Activated T-helper 2 cell treated with anti-CD3 and anti-CD28 coated beads, Interferon-gamma antibody, Interleukin-2, Interleukin-4, amounts not matched to agents 10 μg/mL and 5 μg/mL and 100 μg/mL, durations not matched to agents 14 hours and 24 hours and 36 hours (primary cell): ENCODE results near the gene ZNF766. TPM values are rescaled to one million over a fixed set of nuclear protein-coding genes. Genes with fewer than 3 reads are reported as not detected.

Source experiments
- DNase-seq: peaks from one replicate; pipeline ENCODE4 v3.0.0; 2021; ENCODE audit warnings: low spot score
- H3K27ac Mint-ChIP-seq: one replicate; pipeline ENCODE4 v1.8.0; 2021; ENCODE audit warnings: mixed read lengths
- H3K27me3 Mint-ChIP-seq: one replicate; pipeline ENCODE4 v1.8.0; 2021; ENCODE audit warnings: low read depth, mixed read lengths
- H3K36me3 Mint-ChIP-seq: one replicate; pipeline ENCODE4 v1.8.0; 2021; ENCODE audit warnings: low read depth, mixed read lengths
- H3K4me1 Mint-ChIP-seq: one replicate; pipeline ENCODE4 v1.8.0; 2021; ENCODE audit warnings: low read depth, mixed read lengths
- H3K4me3 Mint-ChIP-seq: one replicate; pipeline ENCODE4 v1.8.0; 2021; ENCODE audit warnings: low read depth, mild to moderate bottlenecking, moderate library complexity, mixed read lengths
- H3K9me3 Mint-ChIP-seq: one replicate; pipeline ENCODE4 v1.8.0; 2021; ENCODE audit warnings: mixed read lengths
- intact Hi-C: fragments of 100-400 bp; cut with micrococcal nuclease; formaldehyde crosslinking; loops from one replicate; pipeline ENCODE4 v1.15.1; 2023
- total RNA-seq: library from RNA; stranded (reverse); gene quantifications from 2 replicates; pipeline ENCODE4 v1.2.3, GENCODE V29; 2022

Gene ZNF766
- total RNA-seq, 1 donor from 2014 or later, result 18.2 TPM

GRCh38 chr19:52345162-52345561 is 75.8 kb downstream of the ZNF766 start:
- Mint-ChIP-seq H3K27ac (no peak overlapping the region), H3K36me3 (peaks cover 17% of the 10 kb centered on the region), H3K4me1 (no peaks in the 10 kb centered on the region), H3K27me3 (no peaks in the 10 kb centered on the region), H3K4me3 (no peak overlapping the region), H3K9me3 (peaks cover 43% of the 10 kb centered on the region)
- intact Hi-C loops, result no loop called here
- DNase-seq, result no peak

Other genes with a start within 250 kb of the ZNF766 start
- gene ZNF614, start 241.2 kb upstream of the ZNF766 start, total RNA-seq, result 9.2 and 9.6 TPM in 2 replicates
- gene ZNF432, start 220.7 kb upstream of the ZNF766 start, total RNA-seq, result 13.3 and 15.5 TPM in 2 replicates
- gene ZNF841, start 173.8 kb upstream of the ZNF766 start, total RNA-seq, result 13.2 and 15.0 TPM in 2 replicates
- gene ZNF616, start 129.6 kb upstream of the ZNF766 start, total RNA-seq, result 6.6 and 8.5 TPM in 2 replicates
- gene ZNF836, start 98.0 kb upstream of the ZNF766 start, total RNA-seq, result 7.2 and 8.8 TPM in 2 replicates
- gene PPP2R1A, start 79.5 kb upstream of the ZNF766 start, total RNA-seq, result 218 and 225 TPM in 2 replicates
- gene ZNF480, start 27.6 kb downstream of the ZNF766 start, total RNA-seq, result 3.2 and 3.6 TPM in 2 replicates
- gene ZNF610, start 66.7 kb downstream of the ZNF766 start, total RNA-seq, result 0.50 and 1.1 TPM in 2 replicates
- gene ZNF880, start 100.3 kb downstream of the ZNF766 start, total RNA-seq, result 8.1 and 10.0 TPM in 2 replicates
- gene ZNF528, start 128.3 kb downstream of the ZNF766 start, total RNA-seq, result 5.2 and 5.5 TPM in 2 replicates
- gene ZNF534, start 159.6 kb downstream of the ZNF766 start, total RNA-seq, result not detected in 2 replicates
- gene ZNF578, start 184.0 kb downstream of the ZNF766 start, total RNA-seq, result 0.21 and 0.30 TPM in 2 replicates